Measurements from ENCODE around the gene L3HYPDH. TPM values are rescaled to one million over a fixed set of nuclear protein-coding genes. Genes with fewer than 3 reads are reported as not detected.

The L3HYPDH gene
- total RNA-seq, 3 donors from 2014 or later = 56.5 to 74.4 (median 70.9) TPM

GRCh38 chr14:59464486-59465315, 19.5 kb downstream of the L3HYPDH start:
- peak overlapping the region; percentile 70 to 90 for H3K27ac ChIP-seq
- peak; percentile 50 to 54 for DNase-seq (ENCODE audit: low spot score in 2 of 2)

GRCh38 chr14:59463787-59464485, 20.3 kb downstream of the L3HYPDH start:
- Histone ChIP-seq H3K36me3 (no peaks in the 10 kb centered on the region), H3K27ac (peak overlapping the region; percentile 70 to 90), H3K27me3 (no peaks in the 10 kb centered on the region), H3K4me3 (peak overlapping the region; percentile 67 to 88 (median 76)), H3K4me1 (peaks cover 4 to 9% of the 10 kb centered on the region in 2 donors), H3K9me3 (no peaks in the 10 kb centered on the region)
- no peak for DNase-seq (ENCODE audit: low spot score in 2 of 2)
- TF ChIP-seq CTCF (IDR thresholded peaks at IDR 0.05) (no peak), POLR2A (IDR thresholded peaks at IDR 0.05) (no peak), POLR2AphosphoS5 (IDR thresholded peaks at IDR 0.05) (no peak)
- intact Hi-C loops (cut with DNase I; ENCODE audit: low total_unique reads) = no loop called here

More at GRCh38 chr14:59464486-59465315, 19.5 kb downstream of the L3HYPDH start:
- Histone ChIP-seq H3K36me3 (no peaks in the 10 kb centered on the region), H3K27me3 (no peaks in the 10 kb centered on the region), H3K4me1 (peaks cover 4 to 9% of the 10 kb centered on the region in 2 donors), H3K9me3 (no peaks in the 10 kb centered on the region), H3K4me3 (peak overlapping the region; percentile 67 to 88 (median 76))
- intact Hi-C loops (cut with DNase I; ENCODE audit: low total_unique reads) = no loop called here
- no peak for TF ChIP-seq POLR2A (IDR thresholded peaks at IDR 0.05)
- no peak for TF ChIP-seq POLR2AphosphoS5 (IDR thresholded peaks at IDR 0.05)
- no peak for TF ChIP-seq CTCF (IDR thresholded peaks at IDR 0.05)

- Histone ChIP-seq H3K9me3 (no peaks in the 10 kb centered on the region), H3K4me3 (no peak overlapping the region), H3K36me3 (no peaks in the 10 kb centered on the region), H3K4me1 (peaks cover 4 to 9% of the 10 kb centered on the region in 2 donors), H3K27ac (no peak overlapping the region), H3K27me3 (no peaks in the 10 kb centered on the region)
- DNase-seq (ENCODE audit: low spot score in 2 of 2) = no peak
- intact Hi-C loops (cut with DNase I; ENCODE audit: low total_unique reads) = no loop called here
- TF ChIP-seq POLR2A (IDR thresholded peaks at IDR 0.05) = no peak
- no peak for TF ChIP-seq POLR2AphosphoS5 (IDR thresholded peaks at IDR 0.05)
- no peak for TF ChIP-seq CTCF (IDR thresholded peaks at IDR 0.05)
Measured at GRCh38 chr14:59461891-59462290, 22.3 kb downstream of the L3HYPDH start.

GRCh38 chr14:59460378-59460777, 23.8 kb downstream of the L3HYPDH start:
- intact Hi-C loops (cut with DNase I; ENCODE audit: low total_unique reads) = no loop called here
- Histone ChIP-seq H3K9me3 (no peaks in the 10 kb centered on the region), H3K27ac (no peak overlapping the region), H3K4me3 (no peak overlapping the region), H3K4me1 (peaks cover 4 to 9% of the 10 kb centered on the region in 2 donors), H3K36me3 (no peaks in the 10 kb centered on the region), H3K27me3 (no peaks in the 10 kb centered on the region)
- TF ChIP-seq POLR2AphosphoS5 (IDR thresholded peaks at IDR 0.05) (no peak), POLR2A (IDR thresholded peaks at IDR 0.05) (no peak), CTCF (IDR thresholded peaks at IDR 0.05) (no peak)
- no peak for DNase-seq (ENCODE audit: low spot score in 2 of 2)

- Histone ChIP-seq H3K27me3 (no peaks in the 10 kb centered on the region), H3K4me1 (no peaks in the 10 kb centered on the region), H3K4me3 (no peak overlapping the region), H3K27ac (no peak overlapping the region), H3K9me3 (no peaks in the 10 kb centered on the region), H3K36me3 (no peaks in the 10 kb centered on the region)
- intact Hi-C loops (cut with DNase I; ENCODE audit: low total_unique reads) = no loop called here
- TF ChIP-seq POLR2A (IDR thresholded peaks at IDR 0.05) (no peak), POLR2AphosphoS5 (IDR thresholded peaks at IDR 0.05) (no peak), CTCF (IDR thresholded peaks at IDR 0.05) (no peak)
- DNase-seq (ENCODE audit: low spot score in 2 of 2) = no peak
Measured at GRCh38 chr14:59458486-59458885, 25.7 kb downstream of the L3HYPDH start.
